Measurements from ENCODE around the gene KDM4D.
"Not testable (repeated sequence)": the region's sequence is repeated elsewhere in the genome, so short reads cannot be mapped to it uniquely, and the experiment has no call there.

The KDM4D gene

GRCh38 chr11:94958121-94958696 lies 15.3 kb upstream of the KDM4D start:
- no peak for DNase-seq (ENCODE audit: low spot score)

- no peak for DNase-seq (ENCODE audit: low spot score)
Measured at GRCh38 chr11:94959179-94959578, 14.3 kb upstream of the KDM4D start.

GRCh38 chr11:94960488-94960887 lies 13.0 kb upstream of the KDM4D start:
- no peak for DNase-seq (ENCODE audit: low spot score)

- DNase-seq (ENCODE audit: low spot score), result no peak
Measured at GRCh38 chr11:94961255-94961654, 12.3 kb upstream of the KDM4D start.

- no peak for DNase-seq (ENCODE audit: low spot score)
Measured at GRCh38 chr11:94964934-94965333, 8.6 kb upstream of the KDM4D start.

GRCh38 chr11:94968334-94968958 lies 5.1 kb upstream of the KDM4D start:
- no peak for DNase-seq (ENCODE audit: low spot score)

- DNase-seq (ENCODE audit: low spot score), result no peak
Measured at GRCh38 chr11:94972700-94973098, 810 bp upstream of the KDM4D start.

- DNase-seq (ENCODE audit: low spot score), result no peak
Measured at GRCh38 chr11:94974178-94974577, 669 bp downstream of the KDM4D start.

GRCh38 chr11:94975599-94975998 lies 2.1 kb downstream of the KDM4D start:
- DNase-seq (ENCODE audit: low spot score), result no peak

GRCh38 chr11:94987378-94987777 lies 13.9 kb downstream of the KDM4D start:
- DNase-seq (ENCODE audit: low spot score), result no peak

GRCh38 chr11:94988748-94989147 lies 15.2 kb downstream of the KDM4D start:
- DNase-seq (ENCODE audit: low spot score), result no peak

GRCh38 chr11:94993400-94993943 lies 20.0 kb downstream of the KDM4D start:
- DNase-seq (ENCODE audit: low spot score), result no peak

- no peak for DNase-seq (ENCODE audit: low spot score)
Measured at GRCh38 chr11:94997437-94997836, 23.9 kb downstream of the KDM4D start.

GRCh38 chr11:94998285-94998684 lies 24.8 kb downstream of the KDM4D start:
- no peak for DNase-seq (ENCODE audit: low spot score)

GRCh38 chr11:95003716-95004115 lies 30.2 kb downstream of the KDM4D start:
- no peak for DNase-seq (ENCODE audit: low spot score)

- no peak for DNase-seq (ENCODE audit: low spot score)
Measured at GRCh38 chr11:95005642-95006041, 32.1 kb downstream of the KDM4D start.

GRCh38 chr11:95011376-95011775 lies 37.9 kb downstream of the KDM4D start:
- DNase-seq (ENCODE audit: low spot score), result no peak

GRCh38 chr11:95014184-95014821 lies 40.8 kb downstream of the KDM4D start:
- DNase-seq (ENCODE audit: low spot score), result no peak

GRCh38 chr11:95016139-95016538 lies 42.6 kb downstream of the KDM4D start:
- no peak for DNase-seq (ENCODE audit: low spot score)

- not testable (repeated sequence) for DNase-seq (ENCODE audit: low spot score)
Measured at GRCh38 chr11:95021468-95021867, 48.0 kb downstream of the KDM4D start.

GRCh38 chr11:95024958-95025357 lies 51.4 kb downstream of the KDM4D start, which contains the start of gene KDM4E:
Gene KDM4E (plus strand): TSS chr11:95025258. CDS start chr11:95025558, 300 bp downstream.
- DNase-seq (ENCODE audit: low spot score), result no peak

GRCh38 chr11:95025594-95025993 lies 52.1 kb downstream of the KDM4D start:
- DNase-seq (ENCODE audit: low spot score), result not testable (repeated sequence)

GRCh38 chr11:95028357-95028756 lies 54.8 kb downstream of the KDM4D start:
- DNase-seq (ENCODE audit: low spot score), result no peak
